ENCODE data around the gene DCHS2. TPM values are rescaled to one million over a fixed set of nuclear protein-coding genes. Genes with fewer than 3 reads are reported as not detected.

Gene DCHS2
- total RNA-seq, 1 experiment from 2014 or later, result not detected

DNA sequence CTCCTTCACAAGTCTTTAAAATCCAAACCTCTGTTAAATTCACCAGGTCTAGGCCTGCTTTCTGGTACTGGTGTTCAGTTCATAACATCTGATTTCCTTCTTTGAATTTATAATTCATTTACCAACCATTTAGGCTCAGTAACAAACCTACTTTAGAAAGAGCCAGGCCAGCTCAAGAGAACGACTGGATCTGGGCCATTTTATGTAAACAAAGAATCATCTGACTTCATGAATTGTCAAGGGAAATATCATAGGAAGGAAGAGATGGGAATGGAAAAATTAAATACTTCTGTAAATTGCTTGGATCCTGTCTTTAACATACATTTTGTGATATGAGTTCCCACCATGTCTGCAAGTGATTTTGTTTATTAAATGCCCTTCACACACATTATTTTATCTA, 36.5 kb downstream of the DCHS2 start:
- no peak overlapping the region for H3K27ac ChIP-seq (ENCODE audit: low read length)
- H3K79me2 ChIP-seq (ENCODE audit: low read length), result no peaks in the 10 kb centered on the region
- H3K4me1 ChIP-seq (ENCODE audit: low read length), result no peaks in the 10 kb centered on the region
- H2AFZ ChIP-seq (ENCODE audit: low read length), result no peak overlapping the region
- no peaks in the 10 kb centered on the region for H3K9me3 ChIP-seq (ENCODE audit: low read length)
- no peaks in the 10 kb centered on the region for H4K20me1 ChIP-seq (ENCODE audit: insufficient read depth, low read depth, low read length)
- no peaks in the 10 kb centered on the region for H3K9me2 ChIP-seq (replicated peaks; ENCODE audit: insufficient read depth, low read length)
- H3K27me3 ChIP-seq (ENCODE audit: low read length), result 0 out of 2 replicates have a peak, but pooled peaks cover 2% of the 10 kb centered on the region
- no peak overlapping the region for H3K9ac ChIP-seq (ENCODE audit: low read length)
- no peak overlapping the region for H3K4me2 ChIP-seq (ENCODE audit: low read depth, low read length, poor library complexity, severe bottlenecking)
- no peak overlapping the region for H3K4me3 ChIP-seq (ENCODE audit: low read length)
- no peak for DNase-seq
- H3K36me3 ChIP-seq (ENCODE audit: insufficient read depth, low read length), result no peaks in the 10 kb centered on the region

- H3K4me2 ChIP-seq (ENCODE audit: low read depth, low read length, poor library complexity, severe bottlenecking), result no peak overlapping the region
- H2AFZ ChIP-seq (ENCODE audit: low read length), result no peak overlapping the region
- H4K20me1 ChIP-seq (ENCODE audit: insufficient read depth, low read depth, low read length), result no peaks in the 10 kb centered on the region
- H3K27ac ChIP-seq (ENCODE audit: low read length), result no peak overlapping the region
- no peak overlapping the region for H3K9ac ChIP-seq (ENCODE audit: low read length)
- no peaks in the 10 kb centered on the region for H3K9me2 ChIP-seq (replicated peaks; ENCODE audit: insufficient read depth, low read length)
- no peaks in the 10 kb centered on the region for H3K4me1 ChIP-seq (ENCODE audit: low read length)
- no peaks in the 10 kb centered on the region for H3K79me2 ChIP-seq (ENCODE audit: low read length)
- H3K9me3 ChIP-seq (ENCODE audit: low read length), result no peaks in the 10 kb centered on the region
- no peaks in the 10 kb centered on the region for H3K36me3 ChIP-seq (ENCODE audit: insufficient read depth, low read length)
- DNase-seq, result no peak
- 0 out of 2 replicates have a peak, but pooled peaks cover 2% of the 10 kb centered on the region for H3K27me3 ChIP-seq (ENCODE audit: low read length)
- no peak overlapping the region for H3K4me3 ChIP-seq (ENCODE audit: low read length)
These were observed 36.9 kb downstream of the DCHS2 start for GRCh38 chr4:154454710-154455109.

- Histone ChIP-seq H3K36me3 (ENCODE audit: insufficient read depth, low read length) (no peaks in the 10 kb centered on the region), H3K79me2 (ENCODE audit: low read length) (no peaks in the 10 kb centered on the region), H3K4me3 (ENCODE audit: low read length) (no peak overlapping the region), H3K4me2 (ENCODE audit: low read depth, low read length, poor library complexity, severe bottlenecking) (no peak overlapping the region), H2AFZ (ENCODE audit: low read length) (no peak overlapping the region), H3K4me1 (ENCODE audit: low read length) (no peaks in the 10 kb centered on the region), H3K27ac (ENCODE audit: low read length) (no peak overlapping the region), H3K9ac (ENCODE audit: low read length) (no peak overlapping the region), H3K27me3 (ENCODE audit: low read length) (peaks cover 2% of the 10 kb centered on the region; the same call in 1 of the 2 replicates), H3K9me3 (ENCODE audit: low read length) (no peaks in the 10 kb centered on the region), H4K20me1 (ENCODE audit: insufficient read depth, low read depth, low read length) (no peaks in the 10 kb centered on the region), H3K9me2 (replicated peaks; ENCODE audit: insufficient read depth, low read length) (no peaks in the 10 kb centered on the region)
- DNase-seq, result no peak
These were observed 38.7 kb downstream of the DCHS2 start for GRCh38 chr4:154452798-154453346.

- Histone ChIP-seq H3K36me3 (ENCODE audit: insufficient read depth, low read length) (no peaks in the 10 kb centered on the region), H4K20me1 (ENCODE audit: insufficient read depth, low read depth, low read length) (no peaks in the 10 kb centered on the region), H3K9me3 (ENCODE audit: low read length) (no peaks in the 10 kb centered on the region), H3K79me2 (ENCODE audit: low read length) (no peaks in the 10 kb centered on the region), H3K27me3 (ENCODE audit: low read length) (no peaks in the 10 kb centered on the region; the same call in 1 of the 2 replicates), H3K9ac (ENCODE audit: low read length) (no peak overlapping the region), H3K4me2 (ENCODE audit: low read depth, low read length, poor library complexity, severe bottlenecking) (no peak overlapping the region), H3K27ac (ENCODE audit: low read length) (no peak overlapping the region), H3K9me2 (replicated peaks; ENCODE audit: insufficient read depth, low read length) (no peaks in the 10 kb centered on the region), H3K4me1 (ENCODE audit: low read length) (no peaks in the 10 kb centered on the region), H2AFZ (ENCODE audit: low read length) (no peak overlapping the region), H3K4me3 (ENCODE audit: low read length) (no peak overlapping the region)
- no peak for DNase-seq
These were observed 40.6 kb downstream of the DCHS2 start for GRCh38 chr4:154450966-154451365.

GRCh38 chr4:154444958-154445357, 46.6 kb downstream of the DCHS2 start:
- H3K9ac ChIP-seq (ENCODE audit: low read length), result no peak overlapping the region

GRCh38 chr4:154441982-154442381, 49.6 kb downstream of the DCHS2 start:
- Histone ChIP-seq H3K4me1 (ENCODE audit: low read length) (no peaks in the 10 kb centered on the region), H3K9me2 (replicated peaks; ENCODE audit: insufficient read depth, low read length) (no peaks in the 10 kb centered on the region), H3K79me2 (ENCODE audit: low read length) (no peaks in the 10 kb centered on the region), H3K4me2 (ENCODE audit: low read depth, low read length, poor library complexity, severe bottlenecking) (no peak overlapping the region), H3K27ac (ENCODE audit: low read length) (no peak overlapping the region), H3K9me3 (ENCODE audit: low read length) (no peaks in the 10 kb centered on the region), H3K4me3 (ENCODE audit: low read length) (no peak overlapping the region), H3K36me3 (ENCODE audit: insufficient read depth, low read length) (no peaks in the 10 kb centered on the region), H3K9ac (ENCODE audit: low read length) (no peak overlapping the region), H2AFZ (ENCODE audit: low read length) (no peak overlapping the region), H4K20me1 (ENCODE audit: insufficient read depth, low read depth, low read length) (no peaks in the 10 kb centered on the region), H3K27me3 (ENCODE audit: low read length) (no peaks in the 10 kb centered on the region)
- no peak for DNase-seq

More at GRCh38 chr4:154444958-154445357, 46.6 kb downstream of the DCHS2 start:
- no peaks in the 10 kb centered on the region; the same call in 1 of the 2 replicates for H3K27me3 ChIP-seq (ENCODE audit: low read length)
- DNase-seq, result no peak
- H3K4me2 ChIP-seq (ENCODE audit: low read depth, low read length, poor library complexity, severe bottlenecking), result no peak overlapping the region
- H3K4me3 ChIP-seq (ENCODE audit: low read length), result no peak overlapping the region
- H3K9me2 ChIP-seq (replicated peaks; ENCODE audit: insufficient read depth, low read length), result no peaks in the 10 kb centered on the region
- H3K79me2 ChIP-seq (ENCODE audit: low read length), result no peaks in the 10 kb centered on the region
- no peak overlapping the region for H3K27ac ChIP-seq (ENCODE audit: low read length)
- no peak overlapping the region for H2AFZ ChIP-seq (ENCODE audit: low read length)
- H3K36me3 ChIP-seq (ENCODE audit: insufficient read depth, low read length), result no peaks in the 10 kb centered on the region
- no peaks in the 10 kb centered on the region for H3K4me1 ChIP-seq (ENCODE audit: low read length)
- H4K20me1 ChIP-seq (ENCODE audit: insufficient read depth, low read depth, low read length), result no peaks in the 10 kb centered on the region
- H3K9me3 ChIP-seq (ENCODE audit: low read length), result no peaks in the 10 kb centered on the region

DNA sequence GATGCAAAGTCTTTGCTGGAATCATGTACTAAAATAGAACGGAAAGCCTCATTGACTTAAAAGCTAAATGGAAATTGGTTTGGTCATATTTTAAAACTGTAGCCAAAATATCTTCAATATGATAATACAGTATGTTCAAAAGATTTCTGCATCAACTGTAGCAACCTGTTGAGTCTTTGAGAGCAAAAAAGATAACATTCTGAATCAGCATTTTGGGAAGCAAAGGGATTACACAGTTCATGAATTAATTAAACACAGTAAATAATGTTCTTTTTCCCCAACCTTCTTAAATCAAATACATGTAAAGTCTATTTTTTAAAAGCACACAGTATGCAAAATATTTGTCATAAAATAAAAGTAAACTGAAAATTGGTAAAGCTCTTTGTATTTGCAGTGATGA, 50.5 kb downstream of the DCHS2 start:
- H3K27me3 ChIP-seq (ENCODE audit: low read length), result no peaks in the 10 kb centered on the region
- no peaks in the 10 kb centered on the region for H3K79me2 ChIP-seq (ENCODE audit: low read length)
- no peaks in the 10 kb centered on the region for H3K9me3 ChIP-seq (ENCODE audit: low read length)
- no peak overlapping the region for H3K27ac ChIP-seq (ENCODE audit: low read length)
- H4K20me1 ChIP-seq (ENCODE audit: insufficient read depth, low read depth, low read length), result no peaks in the 10 kb centered on the region
- no peak overlapping the region for H2AFZ ChIP-seq (ENCODE audit: low read length)
- no peaks in the 10 kb centered on the region for H3K36me3 ChIP-seq (ENCODE audit: insufficient read depth, low read length)
- H3K4me2 ChIP-seq (ENCODE audit: low read depth, low read length, poor library complexity, severe bottlenecking), result no peak overlapping the region
- no peaks in the 10 kb centered on the region for H3K4me1 ChIP-seq (ENCODE audit: low read length)
- H3K9me2 ChIP-seq (replicated peaks; ENCODE audit: insufficient read depth, low read length), result no peaks in the 10 kb centered on the region
- H3K9ac ChIP-seq (ENCODE audit: low read length), result no peak overlapping the region
- no peak for DNase-seq
- no peak overlapping the region for H3K4me3 ChIP-seq (ENCODE audit: low read length)

- Histone ChIP-seq H3K27me3 (ENCODE audit: low read length) (no peaks in the 10 kb centered on the region), H3K4me2 (ENCODE audit: low read depth, low read length, poor library complexity, severe bottlenecking) (no peak overlapping the region)
- no peak for DNase-seq
These were observed 52.4 kb downstream of the DCHS2 start for GRCh38 chr4:154439224-154439623.

More at GRCh38 chr4:154439224-154439623, 52.4 kb downstream of the DCHS2 start:
- no peaks in the 10 kb centered on the region for H3K36me3 ChIP-seq (ENCODE audit: insufficient read depth, low read length)
- H4K20me1 ChIP-seq (ENCODE audit: insufficient read depth, low read depth, low read length), result no peaks in the 10 kb centered on the region
- H3K27ac ChIP-seq (ENCODE audit: low read length), result no peak overlapping the region
- no peak overlapping the region for H3K9ac ChIP-seq (ENCODE audit: low read length)
- H2AFZ ChIP-seq (ENCODE audit: low read length), result no peak overlapping the region
- H3K4me3 ChIP-seq (ENCODE audit: low read length), result no peak overlapping the region
- H3K4me1 ChIP-seq (ENCODE audit: low read length), result no peaks in the 10 kb centered on the region
- no peaks in the 10 kb centered on the region for H3K79me2 ChIP-seq (ENCODE audit: low read length)
- no peaks in the 10 kb centered on the region for H3K9me3 ChIP-seq (ENCODE audit: low read length)
- H3K9me2 ChIP-seq (replicated peaks; ENCODE audit: insufficient read depth, low read length), result no peaks in the 10 kb centered on the region
